GM12873 (cell line): ENCODE measurements around the gene CPXM2.

ENCODE experiments used
- TF ChIP-seq, protein P1 (sequence below): IDR thresholded peaks from 2 replicates; pipeline ENCODE4 v1.5.1; 2012; ENCODE audit warnings: low read depth, mild to moderate bottlenecking, moderate library complexity, low read length, control low read depth; ENCODE audit not compliant: insufficient read depth; ENCODE audit errors: missing control alignments

Gene CPXM2

DNA sequence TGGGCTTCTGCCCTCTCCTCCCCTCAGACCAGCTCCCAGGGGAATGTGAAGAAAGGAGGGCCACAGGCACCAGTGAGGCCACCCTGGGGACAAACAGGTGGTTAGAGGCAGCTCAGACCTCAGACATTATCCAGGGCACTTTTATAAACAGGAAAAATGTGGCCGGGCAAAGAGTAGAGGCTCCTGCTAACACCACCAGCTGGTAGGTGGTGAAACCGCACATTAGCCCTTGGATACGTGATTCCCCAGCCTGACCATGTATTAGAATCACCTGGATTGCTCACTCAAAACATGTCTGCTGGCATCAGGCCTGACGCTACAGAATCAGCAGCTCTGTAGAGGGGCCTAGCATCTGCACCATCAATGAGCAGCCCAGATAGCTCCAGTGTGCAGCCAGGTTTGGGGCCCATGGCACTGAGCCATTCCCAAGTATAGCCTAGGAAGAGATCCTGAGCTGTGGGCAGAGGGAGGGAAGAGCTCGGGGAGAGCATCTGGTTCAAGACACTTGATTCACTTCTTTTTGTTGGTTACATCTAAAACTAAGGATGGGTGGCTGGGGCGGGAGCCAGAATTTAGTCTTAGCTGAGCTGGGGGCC is 188.3 kb downstream of the CPXM2 start:
- TF ChIP-seq, protein P1, sequence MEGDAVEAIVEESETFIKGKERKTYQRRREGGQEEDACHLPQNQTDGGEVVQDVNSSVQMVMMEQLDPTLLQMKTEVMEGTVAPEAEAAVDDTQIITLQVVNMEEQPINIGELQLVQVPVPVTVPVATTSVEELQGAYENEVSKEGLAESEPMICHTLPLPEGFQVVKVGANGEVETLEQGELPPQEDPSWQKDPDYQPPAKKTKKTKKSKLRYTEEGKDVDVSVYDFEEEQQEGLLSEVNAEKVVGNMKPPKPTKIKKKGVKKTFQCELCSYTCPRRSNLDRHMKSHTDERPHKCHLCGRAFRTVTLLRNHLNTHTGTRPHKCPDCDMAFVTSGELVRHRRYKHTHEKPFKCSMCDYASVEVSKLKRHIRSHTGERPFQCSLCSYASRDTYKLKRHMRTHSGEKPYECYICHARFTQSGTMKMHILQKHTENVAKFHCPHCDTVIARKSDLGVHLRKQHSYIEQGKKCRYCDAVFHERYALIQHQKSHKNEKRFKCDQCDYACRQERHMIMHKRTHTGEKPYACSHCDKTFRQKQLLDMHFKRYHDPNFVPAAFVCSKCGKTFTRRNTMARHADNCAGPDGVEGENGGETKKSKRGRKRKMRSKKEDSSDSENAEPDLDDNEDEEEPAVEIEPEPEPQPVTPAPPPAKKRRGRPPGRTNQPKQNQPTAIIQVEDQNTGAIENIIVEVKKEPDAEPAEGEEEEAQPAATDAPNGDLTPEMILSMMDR = no peak
